ENCODE results near the gene DIPK2A. TPM values are rescaled to one million over a fixed set of nuclear protein-coding genes. Genes with fewer than 3 reads are reported as not detected.

Gene DIPK2A
- total RNA-seq, 1 donor from 2014 or later: 21.4 TPM

DNA sequence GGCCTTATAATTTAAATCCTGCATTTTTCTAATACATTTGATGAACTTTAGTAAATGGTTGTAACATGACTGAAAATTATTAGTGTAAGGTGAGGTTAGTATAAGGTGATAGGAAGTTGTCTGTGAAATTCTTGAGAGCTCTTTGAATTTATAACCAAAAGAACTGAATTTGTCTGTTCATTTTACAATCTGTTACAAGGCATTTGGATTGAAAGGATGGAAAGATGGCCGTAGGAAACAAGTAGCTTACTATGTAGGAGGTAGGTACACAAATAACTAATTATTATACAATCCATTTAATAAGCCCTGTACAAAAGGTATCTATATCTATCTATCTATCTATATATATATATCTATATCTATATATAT lies 6.6 kb downstream of the DIPK2A start:
- Mint-ChIP-seq H3K9me3 (ENCODE audit: unreplicated experiment) (no peaks in the 10 kb centered on the region), H3K36me3 (ENCODE audit: low read depth, unreplicated experiment) (peaks cover 10% of the 10 kb centered on the region), H3K4me3 (ENCODE audit: unreplicated experiment) (no peak overlapping the region), H3K4me1 (ENCODE audit: unreplicated experiment) (peaks cover 16% of the 10 kb centered on the region), H3K27ac (ENCODE audit: unreplicated experiment) (peak overlapping the region; percentile 32), H3K27me3 (ENCODE audit: unreplicated experiment) (peaks cover 4% of the 10 kb centered on the region)
- DNase-seq (ENCODE audit: low spot score): no peak
- TF ChIP-seq, protein P1, sequence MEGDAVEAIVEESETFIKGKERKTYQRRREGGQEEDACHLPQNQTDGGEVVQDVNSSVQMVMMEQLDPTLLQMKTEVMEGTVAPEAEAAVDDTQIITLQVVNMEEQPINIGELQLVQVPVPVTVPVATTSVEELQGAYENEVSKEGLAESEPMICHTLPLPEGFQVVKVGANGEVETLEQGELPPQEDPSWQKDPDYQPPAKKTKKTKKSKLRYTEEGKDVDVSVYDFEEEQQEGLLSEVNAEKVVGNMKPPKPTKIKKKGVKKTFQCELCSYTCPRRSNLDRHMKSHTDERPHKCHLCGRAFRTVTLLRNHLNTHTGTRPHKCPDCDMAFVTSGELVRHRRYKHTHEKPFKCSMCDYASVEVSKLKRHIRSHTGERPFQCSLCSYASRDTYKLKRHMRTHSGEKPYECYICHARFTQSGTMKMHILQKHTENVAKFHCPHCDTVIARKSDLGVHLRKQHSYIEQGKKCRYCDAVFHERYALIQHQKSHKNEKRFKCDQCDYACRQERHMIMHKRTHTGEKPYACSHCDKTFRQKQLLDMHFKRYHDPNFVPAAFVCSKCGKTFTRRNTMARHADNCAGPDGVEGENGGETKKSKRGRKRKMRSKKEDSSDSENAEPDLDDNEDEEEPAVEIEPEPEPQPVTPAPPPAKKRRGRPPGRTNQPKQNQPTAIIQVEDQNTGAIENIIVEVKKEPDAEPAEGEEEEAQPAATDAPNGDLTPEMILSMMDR (IDR thresholded peaks at IDR 0.05; ENCODE audit: unreplicated experiment): no peak

- Mint-ChIP-seq H3K9me3 (ENCODE audit: unreplicated experiment) (no peaks in the 10 kb centered on the region), H3K27ac (ENCODE audit: unreplicated experiment) (no peak overlapping the region)
- TF ChIP-seq, protein P1 (IDR thresholded peaks at IDR 0.05; ENCODE audit: unreplicated experiment): no peak
Observed at GRCh38 chr3:143979041-143979440, 7.4 kb downstream of the DIPK2A start.

GRCh38 chr3:143979813-143980212 lies 8.2 kb downstream of the DIPK2A start:
- Mint-ChIP-seq H3K27ac (ENCODE audit: unreplicated experiment) (no peak overlapping the region), H3K27me3 (ENCODE audit: unreplicated experiment) (no peaks in the 10 kb centered on the region), H3K4me3 (ENCODE audit: unreplicated experiment) (no peak overlapping the region), H3K9me3 (ENCODE audit: unreplicated experiment) (no peaks in the 10 kb centered on the region), H3K4me1 (ENCODE audit: unreplicated experiment) (peaks cover 8% of the 10 kb centered on the region), H3K36me3 (ENCODE audit: low read depth, unreplicated experiment) (peaks cover 9% of the 10 kb centered on the region)
- DNase-seq (ENCODE audit: low spot score): no peak
- TF ChIP-seq, protein P1 (IDR thresholded peaks at IDR 0.05; ENCODE audit: unreplicated experiment): no peak

More at GRCh38 chr3:143979041-143979440, 7.4 kb downstream of the DIPK2A start:
- no peaks in the 10 kb centered on the region for H3K27me3 Mint-ChIP-seq (ENCODE audit: unreplicated experiment)
- H3K4me1 Mint-ChIP-seq (ENCODE audit: unreplicated experiment): peaks cover 11% of the 10 kb centered on the region
- DNase-seq (ENCODE audit: low spot score): no peak
- no peak overlapping the region for H3K4me3 Mint-ChIP-seq (ENCODE audit: unreplicated experiment)
- peaks cover 9% of the 10 kb centered on the region for H3K36me3 Mint-ChIP-seq (ENCODE audit: low read depth, unreplicated experiment)

DNA sequence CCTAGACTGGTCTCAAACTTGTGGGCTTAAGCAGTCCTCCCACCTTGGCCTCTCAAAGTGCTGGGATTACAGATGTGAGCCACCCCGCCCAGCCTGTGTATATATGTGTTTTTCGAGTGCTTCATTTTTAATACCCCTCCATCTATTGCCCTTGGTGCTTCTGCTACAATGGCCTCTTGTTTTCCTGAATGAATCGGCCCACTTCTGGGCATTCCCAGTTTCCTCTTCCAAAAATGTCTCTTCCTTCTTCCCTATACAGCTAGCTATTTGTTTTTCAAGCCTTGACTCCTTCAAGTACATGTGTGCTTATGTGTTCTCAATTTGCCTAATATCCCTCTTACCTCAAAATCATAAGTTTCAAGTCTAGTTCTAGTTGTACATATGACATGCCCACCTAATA lies 16.7 kb downstream of the DIPK2A start:
- TF ChIP-seq, protein P1 (IDR thresholded peaks at IDR 0.05; ENCODE audit: unreplicated experiment): no peak
- Mint-ChIP-seq H3K36me3 (ENCODE audit: low read depth, unreplicated experiment) (peaks cover 4% of the 10 kb centered on the region), H3K9me3 (ENCODE audit: unreplicated experiment) (no peaks in the 10 kb centered on the region), H3K27ac (ENCODE audit: unreplicated experiment) (no peak overlapping the region), H3K27me3 (ENCODE audit: unreplicated experiment) (no peaks in the 10 kb centered on the region), H3K4me3 (ENCODE audit: unreplicated experiment) (peak overlapping the region; percentile 38), H3K4me1 (ENCODE audit: unreplicated experiment) (peaks cover 13% of the 10 kb centered on the region)
- DNase-seq (ENCODE audit: low spot score): no peak

DNA sequence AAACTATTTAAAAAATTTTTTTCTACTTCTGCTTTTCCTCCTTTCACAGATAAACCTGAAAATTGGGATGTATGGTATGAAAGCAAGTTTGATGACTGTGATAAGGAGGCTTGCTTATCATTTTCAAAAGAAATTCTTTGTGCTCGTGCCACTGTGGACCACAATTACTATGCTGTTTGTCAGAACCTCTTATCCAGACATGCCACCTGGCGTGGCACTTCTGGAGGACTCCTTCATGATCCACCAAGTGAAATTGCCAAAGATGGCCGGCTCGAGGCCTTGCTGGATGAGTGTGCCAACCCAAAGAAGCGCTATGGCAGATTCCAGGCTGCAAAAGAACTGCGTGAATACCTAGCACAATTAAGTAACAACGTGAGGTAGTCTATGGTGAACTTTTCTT lies 17.8 kb downstream of the DIPK2A start:
- TF ChIP-seq, protein P1 (IDR thresholded peaks at IDR 0.05; ENCODE audit: unreplicated experiment): no peak
- no peak for DNase-seq (ENCODE audit: low spot score)
- Mint-ChIP-seq H3K9me3 (ENCODE audit: unreplicated experiment) (no peaks in the 10 kb centered on the region), H3K36me3 (ENCODE audit: low read depth, unreplicated experiment) (peaks cover 6% of the 10 kb centered on the region), H3K27ac (ENCODE audit: unreplicated experiment) (no peak overlapping the region), H3K4me1 (ENCODE audit: unreplicated experiment) (peaks cover 13% of the 10 kb centered on the region), H3K4me3 (ENCODE audit: unreplicated experiment) (no peak overlapping the region), H3K27me3 (ENCODE audit: unreplicated experiment) (no peaks in the 10 kb centered on the region)
